Neural progenitor cell (in vitro differentiated cells): ENCODE results near the gene R3HDM2.

Experiments used
- CTCF ChIP-seq: fragments of 200-600 bp; sonication (generic); IDR thresholded peaks from 2 replicates; pipeline ENCODE4 v1.5.1; 2017; ENCODE audit warnings: antibody characterized with exemption, mild to moderate bottlenecking
- EZH2 ChIP-seq: fragments of 200-600 bp; sonication (generic); IDR thresholded peaks from 2 replicates; pipeline ENCODE4 v1.6.1; 2017; ENCODE audit warnings: antibody characterized with exemption, mild to moderate bottlenecking, moderate library complexity
- EZH2phosphoT487 ChIP-seq: fragments of 200-600 bp; sonication (generic); IDR thresholded peaks from 2 replicates; pipeline ENCODE4 v1.6.1; 2017; ENCODE audit warnings: antibody characterized with exemption

GRCh38 chr12:57418255-57418654, 12.6 kb downstream of the R3HDM2 start:
- TF ChIP-seq CTCF (no peak), EZH2 (no peak), EZH2phosphoT487 (no peak)
